K562 (cell line): ENCODE data around the gene UCP3. TPM values are rescaled to one million over a fixed set of nuclear protein-coding genes. Genes with fewer than 3 reads are reported as not detected.

Experiments
- ARID1B ChIP-seq: fragments of 450-650 bp; IDR thresholded peaks from 2 replicates; pipeline ENCODE4 v1.6.1; 2016; ENCODE audit warnings: antibody characterized with exemption, mild to moderate bottlenecking, inconsistent platforms
- CBFA2T3 ChIP-seq: fragments of 450-650 bp; IDR thresholded peaks from 2 replicates; pipeline ENCODE4 v1.6.1; 2017
- HIVEP1 ChIP-seq: fragments of 250-450 bp; sonication (Bioruptor Pico); IDR thresholded peaks from 2 replicates; pipeline ENCODE4 v1.4.0; 2020; ENCODE audit warnings: mild to moderate bottlenecking
- KDM2B ChIP-seq: fragments of 250-450 bp; sonication (Bioruptor Pico); IDR thresholded peaks from 2 replicates; pipeline ENCODE4 v1.8.0; 2021; ENCODE audit warnings: mild to moderate bottlenecking, moderate library complexity
- YBX1 ChIP-seq: fragments of 450-650 bp; IDR thresholded peaks from 2 replicates; pipeline ENCODE4 v1.7.1; 2016; ENCODE audit warnings: mild to moderate bottlenecking
- ZNF121 ChIP-seq: sonication (generic); formaldehyde crosslinking; conservative IDR thresholded peaks from 2 replicates; pipeline ENCODE4 v1.8.0; 2022; ENCODE audit warnings: missing genetic modification reagents
- ZNF175 ChIP-seq: fragments of 200-800 bp; sonication (Bioruptor generic); IDR thresholded peaks from 2 replicates; pipeline ENCODE4 v1.6.1; 2016; ENCODE audit warnings: low read depth, mild to moderate bottlenecking, missing genetic modification characterization, missing compliant biosample characterization
- ZNF431 ChIP-seq: sonication (generic); formaldehyde crosslinking; IDR thresholded peaks from 2 replicates; pipeline ENCODE4 v1.8.0; 2022; ENCODE audit warnings: mild to moderate bottlenecking, missing genetic modification reagents
- ZNF584 ChIP-seq: fragments of 200-800 bp; sonication (Bioruptor generic); IDR thresholded peaks from 2 replicates; pipeline ENCODE4 v1.6.1; 2016; ENCODE audit warnings: low read depth, mild to moderate bottlenecking, missing genetic modification characterization, missing compliant biosample characterization
- polyA plus RNA-seq, 8 experiments: library from polyadenylated mRNA; depleted of rRNA in 4 of 8; stranded (reverse) in 5 of 8; unstranded in 3 of 8; fragments of >200 nt; fragmentation: Nextera tagmentation in 2 of 8; fragmentation: Illumina TruSeq in 1 of 8; extraction: Ambion mirVana in 2 of 8; extraction: Trizol in 1 of 8; gene quantifications; 2 replicates each; pipeline versions ENCODE4 v1.2.1 to v1.2.3, GENCODE V29; 2011 to 2014; ENCODE audit warnings: inconsistent platforms in 1 of 8, missing spikeins in 1 of 8
- total RNA-seq, 7 experiments: library from RNA; depleted of rRNA in 6 of 7; stranded (reverse); fragments of >200 nt in 6 of 7; fragmentation: Illumina TruSeq in 2 of 7; extraction: Trizol in 2 of 7; gene quantifications; 2 replicates each; pipeline versions ENCODE4 v1.2.1 to v1.2.3, GENCODE V29; 2011 to 2021; ENCODE audit warnings: low replicate concordance in 1 of 7
- TF ChIP-seq, protein P1 (sequence below): fragments of 450-650 bp; IDR thresholded peaks from 2 replicates; pipeline ENCODE4 v1.6.1; 2016; ENCODE audit warnings: mild to moderate bottlenecking, moderate library complexity
- TF ChIP-seq, protein P2 (sequence below): fragments of 250-450 bp; sonication (Bioruptor Pico); IDR thresholded peaks from 2 replicates; pipeline ENCODE4 v1.9.0; 2021; ENCODE audit warnings: mild to moderate bottlenecking

Gene UCP3
- total and polyA plus RNA-seq, 9 of the 15 experiments (the other 6 are each of a cell fraction or from before 2014, with no cell fraction given): 0.05 to 0.65 (median 0.25) TPM; not detected in 2

DNA sequence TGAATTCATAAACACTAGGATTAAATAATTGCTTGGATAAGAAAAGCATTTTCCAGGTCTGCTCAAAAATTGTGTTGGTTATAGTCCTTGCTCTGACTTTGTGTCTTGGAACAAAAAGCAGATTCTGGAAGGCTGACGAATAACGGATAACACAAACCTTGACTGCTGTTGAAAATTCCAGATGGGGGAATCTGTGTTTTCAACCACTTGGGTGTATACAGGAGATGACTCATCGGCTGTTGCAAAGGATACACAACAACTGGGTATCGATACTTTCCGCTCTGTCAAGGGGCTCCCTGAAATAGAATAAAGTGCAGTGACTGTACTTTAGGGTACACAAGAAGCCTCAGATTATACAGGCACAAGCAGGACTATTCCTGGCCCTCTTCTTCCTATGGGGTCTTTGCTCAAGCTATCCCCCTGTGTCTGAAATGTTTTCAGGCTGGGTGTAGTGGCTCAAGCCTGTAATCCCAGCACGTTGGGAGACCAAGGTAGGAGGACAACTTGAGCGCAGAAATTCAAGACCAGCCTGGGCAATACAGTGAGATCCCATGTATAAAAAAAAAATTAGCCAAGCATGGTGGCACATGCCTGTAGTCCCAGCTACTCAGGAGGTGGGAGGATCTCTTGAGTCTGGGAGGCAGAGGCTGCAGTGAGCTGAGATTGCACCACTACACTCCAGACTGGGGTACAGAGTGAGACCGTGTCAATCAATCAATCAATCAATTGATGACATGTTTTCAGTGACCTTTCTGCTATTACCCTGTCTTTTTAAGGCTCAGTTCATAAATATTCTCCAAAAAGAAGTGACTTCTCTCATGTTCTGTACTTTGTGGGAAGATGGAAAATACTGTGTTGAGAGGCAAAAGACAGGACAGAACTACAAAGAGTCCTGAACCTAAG is 48.6 kb upstream of the UCP3 start (continued):
- TF ChIP-seq ZNF121 (CRISPR knock-in tag): peak; percentile 89
- TF ChIP-seq YBX1: no peak
- TF ChIP-seq KDM2B (CRISPR knock-in tag): no peak
- TF ChIP-seq ZNF175 (CRISPR knock-in tag): 0 out of 2 replicates have a peak, but pooled peaks have one; percentile 17
- TF ChIP-seq ZNF431 (CRISPR knock-in tag): no peak
- TF ChIP-seq ZNF584 (CRISPR knock-in tag): 0 out of 2 replicates have a peak, but pooled peaks have one; percentile 69
- TF ChIP-seq HIVEP1 (CRISPR knock-in tag): no peak
- TF ChIP-seq ARID1B: peak; percentile 57; the same call in 1 of the 2 replicates
- TF ChIP-seq, protein P1, sequence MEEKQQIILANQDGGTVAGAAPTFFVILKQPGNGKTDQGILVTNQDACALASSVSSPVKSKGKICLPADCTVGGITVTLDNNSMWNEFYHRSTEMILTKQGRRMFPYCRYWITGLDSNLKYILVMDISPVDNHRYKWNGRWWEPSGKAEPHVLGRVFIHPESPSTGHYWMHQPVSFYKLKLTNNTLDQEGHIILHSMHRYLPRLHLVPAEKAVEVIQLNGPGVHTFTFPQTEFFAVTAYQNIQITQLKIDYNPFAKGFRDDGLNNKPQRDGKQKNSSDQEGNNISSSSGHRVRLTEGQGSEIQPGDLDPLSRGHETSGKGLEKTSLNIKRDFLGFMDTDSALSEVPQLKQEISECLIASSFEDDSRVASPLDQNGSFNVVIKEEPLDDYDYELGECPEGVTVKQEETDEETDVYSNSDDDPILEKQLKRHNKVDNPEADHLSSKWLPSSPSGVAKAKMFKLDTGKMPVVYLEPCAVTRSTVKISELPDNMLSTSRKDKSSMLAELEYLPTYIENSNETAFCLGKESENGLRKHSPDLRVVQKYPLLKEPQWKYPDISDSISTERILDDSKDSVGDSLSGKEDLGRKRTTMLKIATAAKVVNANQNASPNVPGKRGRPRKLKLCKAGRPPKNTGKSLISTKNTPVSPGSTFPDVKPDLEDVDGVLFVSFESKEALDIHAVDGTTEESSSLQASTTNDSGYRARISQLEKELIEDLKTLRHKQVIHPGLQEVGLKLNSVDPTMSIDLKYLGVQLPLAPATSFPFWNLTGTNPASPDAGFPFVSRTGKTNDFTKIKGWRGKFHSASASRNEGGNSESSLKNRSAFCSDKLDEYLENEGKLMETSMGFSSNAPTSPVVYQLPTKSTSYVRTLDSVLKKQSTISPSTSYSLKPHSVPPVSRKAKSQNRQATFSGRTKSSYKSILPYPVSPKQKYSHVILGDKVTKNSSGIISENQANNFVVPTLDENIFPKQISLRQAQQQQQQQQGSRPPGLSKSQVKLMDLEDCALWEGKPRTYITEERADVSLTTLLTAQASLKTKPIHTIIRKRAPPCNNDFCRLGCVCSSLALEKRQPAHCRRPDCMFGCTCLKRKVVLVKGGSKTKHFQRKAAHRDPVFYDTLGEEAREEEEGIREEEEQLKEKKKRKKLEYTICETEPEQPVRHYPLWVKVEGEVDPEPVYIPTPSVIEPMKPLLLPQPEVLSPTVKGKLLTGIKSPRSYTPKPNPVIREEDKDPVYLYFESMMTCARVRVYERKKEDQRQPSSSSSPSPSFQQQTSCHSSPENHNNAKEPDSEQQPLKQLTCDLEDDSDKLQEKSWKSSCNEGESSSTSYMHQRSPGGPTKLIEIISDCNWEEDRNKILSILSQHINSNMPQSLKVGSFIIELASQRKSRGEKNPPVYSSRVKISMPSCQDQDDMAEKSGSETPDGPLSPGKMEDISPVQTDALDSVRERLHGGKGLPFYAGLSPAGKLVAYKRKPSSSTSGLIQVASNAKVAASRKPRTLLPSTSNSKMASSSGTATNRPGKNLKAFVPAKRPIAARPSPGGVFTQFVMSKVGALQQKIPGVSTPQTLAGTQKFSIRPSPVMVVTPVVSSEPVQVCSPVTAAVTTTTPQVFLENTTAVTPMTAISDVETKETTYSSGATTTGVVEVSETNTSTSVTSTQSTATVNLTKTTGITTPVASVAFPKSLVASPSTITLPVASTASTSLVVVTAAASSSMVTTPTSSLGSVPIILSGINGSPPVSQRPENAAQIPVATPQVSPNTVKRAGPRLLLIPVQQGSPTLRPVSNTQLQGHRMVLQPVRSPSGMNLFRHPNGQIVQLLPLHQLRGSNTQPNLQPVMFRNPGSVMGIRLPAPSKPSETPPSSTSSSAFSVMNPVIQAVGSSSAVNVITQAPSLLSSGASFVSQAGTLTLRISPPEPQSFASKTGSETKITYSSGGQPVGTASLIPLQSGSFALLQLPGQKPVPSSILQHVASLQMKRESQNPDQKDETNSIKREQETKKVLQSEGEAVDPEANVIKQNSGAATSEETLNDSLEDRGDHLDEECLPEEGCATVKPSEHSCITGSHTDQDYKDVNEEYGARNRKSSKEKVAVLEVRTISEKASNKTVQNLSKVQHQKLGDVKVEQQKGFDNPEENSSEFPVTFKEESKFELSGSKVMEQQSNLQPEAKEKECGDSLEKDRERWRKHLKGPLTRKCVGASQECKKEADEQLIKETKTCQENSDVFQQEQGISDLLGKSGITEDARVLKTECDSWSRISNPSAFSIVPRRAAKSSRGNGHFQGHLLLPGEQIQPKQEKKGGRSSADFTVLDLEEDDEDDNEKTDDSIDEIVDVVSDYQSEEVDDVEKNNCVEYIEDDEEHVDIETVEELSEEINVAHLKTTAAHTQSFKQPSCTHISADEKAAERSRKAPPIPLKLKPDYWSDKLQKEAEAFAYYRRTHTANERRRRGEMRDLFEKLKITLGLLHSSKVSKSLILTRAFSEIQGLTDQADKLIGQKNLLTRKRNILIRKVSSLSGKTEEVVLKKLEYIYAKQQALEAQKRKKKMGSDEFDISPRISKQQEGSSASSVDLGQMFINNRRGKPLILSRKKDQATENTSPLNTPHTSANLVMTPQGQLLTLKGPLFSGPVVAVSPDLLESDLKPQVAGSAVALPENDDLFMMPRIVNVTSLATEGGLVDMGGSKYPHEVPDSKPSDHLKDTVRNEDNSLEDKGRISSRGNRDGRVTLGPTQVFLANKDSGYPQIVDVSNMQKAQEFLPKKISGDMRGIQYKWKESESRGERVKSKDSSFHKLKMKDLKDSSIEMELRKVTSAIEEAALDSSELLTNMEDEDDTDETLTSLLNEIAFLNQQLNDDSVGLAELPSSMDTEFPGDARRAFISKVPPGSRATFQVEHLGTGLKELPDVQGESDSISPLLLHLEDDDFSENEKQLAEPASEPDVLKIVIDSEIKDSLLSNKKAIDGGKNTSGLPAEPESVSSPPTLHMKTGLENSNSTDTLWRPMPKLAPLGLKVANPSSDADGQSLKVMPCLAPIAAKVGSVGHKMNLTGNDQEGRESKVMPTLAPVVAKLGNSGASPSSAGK: no peak
- TF ChIP-seq, protein P2, sequence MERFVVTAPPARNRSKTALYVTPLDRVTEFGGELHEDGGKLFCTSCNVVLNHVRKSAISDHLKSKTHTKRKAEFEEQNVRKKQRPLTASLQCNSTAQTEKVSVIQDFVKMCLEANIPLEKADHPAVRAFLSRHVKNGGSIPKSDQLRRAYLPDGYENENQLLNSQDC: no peak
- TF ChIP-seq CBFA2T3: peak; percentile 54
